ENCODE data around the gene C6orf89.
"Not testable (repeated sequence)": the region's sequence is repeated elsewhere in the genome, so short reads cannot be mapped to it uniquely, and the experiment has no call there.

C6orf89 gene

GRCh38 chr6:36949076-36949475 is 63.3 kb downstream of the C6orf89 start:
- H3K27me3 Mint-ChIP-seq; H3K27ac Mint-ChIP-seq; ATAC-seq (ENCODE audit: low read depth); DNase-seq (ENCODE audit: low spot score in 2 of 2); H3K36me3 Mint-ChIP-seq; H3K4me3 Mint-ChIP-seq; H3K9me3 Mint-ChIP-seq: not testable (repeated sequence)
- H3K4me1 Mint-ChIP-seq: peaks cover 11% of the 10 kb centered on the region

DNA sequence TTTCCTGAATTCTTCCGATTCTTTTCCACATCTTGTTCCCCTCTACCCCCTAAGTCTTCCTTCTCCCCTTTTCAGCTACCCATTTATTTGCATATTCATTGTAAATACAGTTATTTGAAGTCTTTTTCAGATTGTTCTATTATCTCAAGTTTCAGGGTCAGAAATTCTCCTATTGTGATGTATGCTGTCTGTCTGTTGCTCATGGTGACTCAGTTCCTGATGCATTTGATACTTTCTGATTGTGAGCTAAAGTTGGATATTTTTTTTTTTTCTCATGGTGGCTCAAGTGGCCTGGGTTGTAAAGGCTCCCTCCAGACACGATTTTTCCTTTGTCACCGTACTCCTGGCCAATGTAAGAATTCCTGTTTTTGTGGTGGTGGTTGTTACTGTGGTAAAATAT is 63.9 kb downstream of the C6orf89 start:
- no peak for ATAC-seq (ENCODE audit: low read depth)
- Mint-ChIP-seq H3K4me3 (no peak overlapping the region), H3K4me1 (peaks cover 12% of the 10 kb centered on the region), H3K27me3 (no peaks in the 10 kb centered on the region), H3K27ac (peak overlapping the region; percentile 3), H3K36me3 (no peaks in the 10 kb centered on the region), H3K9me3 (no peaks in the 10 kb centered on the region)
- DNase-seq (ENCODE audit: low spot score in 2 of 2): no peak

GRCh38 chr6:36953931-36954261 is 68.1 kb downstream of the C6orf89 start:
- H3K36me3 Mint-ChIP-seq: no peaks in the 10 kb centered on the region
- H3K9me3 Mint-ChIP-seq: no peaks in the 10 kb centered on the region
- H3K4me3 Mint-ChIP-seq: peak overlapping the region; percentile 18
- no peak for DNase-seq (ENCODE audit: low spot score in 2 of 2)
- no peak overlapping the region for H3K27ac Mint-ChIP-seq
- peaks cover 17% of the 10 kb centered on the region for H3K4me1 Mint-ChIP-seq
- no peaks in the 10 kb centered on the region for H3K27me3 Mint-ChIP-seq
- no peak for ATAC-seq (ENCODE audit: low read depth)

DNA sequence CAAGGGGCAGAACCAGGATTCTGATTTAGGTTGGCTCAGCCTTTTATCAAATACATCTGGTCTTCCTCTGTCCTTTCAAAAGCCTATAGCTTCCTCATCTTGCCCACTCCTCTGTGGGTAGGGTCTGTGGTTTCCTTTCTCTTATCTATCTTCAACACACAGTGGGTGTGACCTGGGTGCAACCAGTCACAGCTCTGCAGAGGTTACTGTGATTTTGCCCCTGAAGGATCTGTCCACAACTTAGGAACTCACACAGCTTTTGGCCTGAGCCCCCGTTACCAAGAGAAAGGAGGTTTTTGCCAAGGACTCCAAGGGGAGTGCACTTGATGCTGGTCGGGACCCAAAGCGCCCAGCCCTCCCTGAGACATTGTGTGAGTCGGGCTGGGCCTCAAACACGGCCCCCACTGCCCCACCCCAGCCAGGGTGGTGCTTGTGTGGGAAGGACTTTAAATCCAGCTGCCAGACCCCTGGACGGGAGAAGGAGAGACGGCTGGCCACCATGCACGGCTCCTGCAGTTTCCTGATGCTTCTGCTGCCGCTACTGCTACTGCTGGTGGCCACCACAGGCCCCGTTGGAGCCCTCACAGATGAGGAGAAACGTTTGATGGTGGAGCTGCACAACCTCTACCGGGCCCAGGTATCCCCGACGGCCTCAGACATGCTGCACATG is 68.6 kb downstream of the C6orf89 start, which contains the start of gene PI16:
Gene PI16 (plus strand): TSS at position 477 of the 670 bp plus-strand sequence. CDS start 23 bp downstream, at position 500.
- peak within 1 kb of the TSS; percentile 18 for H3K4me3 Mint-ChIP-seq
- peaks cover 17% of the 10 kb centered on the region for H3K4me1 Mint-ChIP-seq
- H3K36me3 Mint-ChIP-seq: no peaks in the 10 kb centered on the region
- DNase-seq (ENCODE audit: low spot score in 2 of 2): no peak
- no peaks in the 10 kb centered on the region for H3K27me3 Mint-ChIP-seq
- no peaks in the 10 kb centered on the region for H3K9me3 Mint-ChIP-seq
- H3K27ac Mint-ChIP-seq: no peak within 1 kb of the TSS
- ATAC-seq (ENCODE audit: low read depth): no peak

- Mint-ChIP-seq H3K4me1 (peaks cover 14% of the 10 kb centered on the region), H3K27me3 (no peaks in the 10 kb centered on the region), H3K9me3 (no peaks in the 10 kb centered on the region), H3K27ac (no peak overlapping the region), H3K36me3 (no peaks in the 10 kb centered on the region), H3K4me3 (no peak overlapping the region)
- ATAC-seq (ENCODE audit: low read depth): no peak
- DNase-seq (ENCODE audit: low spot score in 2 of 2): no peak
Measured at GRCh38 chr6:36955136-36955535, 69.4 kb downstream of the C6orf89 start.

DNA sequence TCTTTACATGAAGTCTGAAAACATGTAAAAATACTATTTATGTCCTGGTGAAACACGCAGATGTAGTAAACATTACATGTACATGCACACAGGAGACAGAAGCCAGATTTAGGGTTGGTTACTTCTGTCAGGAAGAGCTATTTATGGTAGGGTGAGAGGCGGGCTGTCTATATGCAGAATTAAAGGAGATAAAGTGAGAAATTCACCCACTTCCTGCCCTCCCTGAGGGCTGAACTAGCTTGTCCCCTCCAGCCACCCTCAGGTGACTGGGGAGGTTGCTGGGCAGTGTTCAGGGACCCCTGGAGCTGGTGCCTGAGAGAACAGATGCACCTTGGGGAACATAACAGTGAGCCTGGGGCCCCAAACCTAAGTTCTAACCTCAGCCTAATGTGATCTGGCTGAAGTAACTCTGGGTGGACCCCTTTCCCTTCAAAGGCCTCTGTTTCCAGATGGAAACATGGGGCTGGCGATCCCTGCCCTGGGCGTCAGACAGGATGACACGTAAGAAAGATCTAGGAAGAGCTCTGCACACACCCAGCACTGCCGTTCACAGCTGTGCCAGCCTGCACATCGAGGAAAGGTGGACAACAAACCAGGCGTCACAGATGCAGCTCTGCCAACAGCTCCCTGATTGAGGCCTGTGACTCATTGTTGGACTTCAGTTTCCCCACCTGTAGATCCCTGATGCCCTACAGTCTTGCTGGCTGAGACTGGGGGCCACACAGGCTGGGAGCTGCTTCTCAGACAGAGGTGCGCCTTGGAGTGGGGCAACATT is 70.1 kb downstream of the C6orf89 start:
- no peaks in the 10 kb centered on the region for H3K36me3 Mint-ChIP-seq
- no peaks in the 10 kb centered on the region for H3K27me3 Mint-ChIP-seq
- no peaks in the 10 kb centered on the region for H3K9me3 Mint-ChIP-seq
- no peak for DNase-seq (ENCODE audit: low spot score in 2 of 2)
- H3K4me1 Mint-ChIP-seq: peaks cover 14% of the 10 kb centered on the region
- no peak overlapping the region for H3K4me3 Mint-ChIP-seq
- no peak for ATAC-seq (ENCODE audit: low read depth)
- H3K27ac Mint-ChIP-seq: no peak overlapping the region

DNA sequence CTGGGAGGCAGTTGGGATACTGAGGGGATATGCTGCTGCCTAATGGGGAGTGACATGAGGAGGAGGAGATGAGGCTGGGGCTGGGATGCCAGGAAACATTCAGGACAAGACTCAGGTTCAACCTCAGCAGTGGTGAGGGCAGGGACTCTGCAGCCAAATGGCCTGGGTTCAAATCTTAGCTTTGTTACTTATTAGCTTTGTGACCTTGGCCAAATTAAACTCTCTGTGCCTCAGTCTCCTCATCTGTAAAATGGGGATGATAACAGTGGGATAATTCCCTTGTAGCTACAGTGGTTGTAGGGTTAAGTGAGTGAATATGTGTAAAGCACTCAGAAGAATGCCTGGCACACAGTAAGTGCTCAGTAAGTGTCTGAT is 70.7 kb downstream of the C6orf89 start:
- no peak for ATAC-seq (ENCODE audit: low read depth)
- no peaks in the 10 kb centered on the region for H3K27me3 Mint-ChIP-seq
- DNase-seq (ENCODE audit: low spot score in 2 of 2): no peak
- no peak overlapping the region for H3K4me3 Mint-ChIP-seq
- peaks cover 14% of the 10 kb centered on the region for H3K4me1 Mint-ChIP-seq
- H3K9me3 Mint-ChIP-seq: no peaks in the 10 kb centered on the region
- no peaks in the 10 kb centered on the region for H3K36me3 Mint-ChIP-seq
- no peak overlapping the region for H3K27ac Mint-ChIP-seq

DNA sequence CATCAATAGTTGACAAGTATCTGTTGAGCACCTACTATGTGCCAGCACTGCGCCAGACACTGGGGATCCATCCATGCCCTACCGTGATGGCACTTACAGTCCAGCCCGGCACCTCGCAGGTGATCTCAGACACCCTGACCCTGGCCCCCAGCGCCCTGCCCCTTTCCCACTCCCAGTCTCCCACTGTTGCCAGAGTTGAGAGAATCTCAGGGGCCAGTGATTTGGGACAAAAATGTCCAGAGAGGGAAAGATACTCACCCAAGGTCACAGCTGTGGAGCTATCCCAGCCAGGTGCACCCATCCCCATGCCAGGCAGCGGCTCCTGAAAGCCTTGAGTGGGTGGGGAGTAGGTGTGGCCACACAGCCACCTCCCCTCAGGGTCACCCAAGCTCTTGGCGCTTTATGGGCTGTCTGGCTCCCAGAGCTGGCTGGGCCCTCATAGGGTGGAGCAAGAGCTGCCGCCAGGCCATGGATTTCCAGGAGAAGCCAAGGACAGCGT is 72.1 kb downstream of the C6orf89 start:
- no peaks in the 10 kb centered on the region for H3K9me3 Mint-ChIP-seq
- no peak for ATAC-seq (ENCODE audit: low read depth)
- no peak overlapping the region for H3K27ac Mint-ChIP-seq
- H3K4me1 Mint-ChIP-seq: peaks cover 16% of the 10 kb centered on the region
- no peaks in the 10 kb centered on the region for H3K27me3 Mint-ChIP-seq
- no peak for DNase-seq (ENCODE audit: low spot score in 2 of 2)
- H3K4me3 Mint-ChIP-seq: no peak overlapping the region
- H3K36me3 Mint-ChIP-seq: no peaks in the 10 kb centered on the region

DNA sequence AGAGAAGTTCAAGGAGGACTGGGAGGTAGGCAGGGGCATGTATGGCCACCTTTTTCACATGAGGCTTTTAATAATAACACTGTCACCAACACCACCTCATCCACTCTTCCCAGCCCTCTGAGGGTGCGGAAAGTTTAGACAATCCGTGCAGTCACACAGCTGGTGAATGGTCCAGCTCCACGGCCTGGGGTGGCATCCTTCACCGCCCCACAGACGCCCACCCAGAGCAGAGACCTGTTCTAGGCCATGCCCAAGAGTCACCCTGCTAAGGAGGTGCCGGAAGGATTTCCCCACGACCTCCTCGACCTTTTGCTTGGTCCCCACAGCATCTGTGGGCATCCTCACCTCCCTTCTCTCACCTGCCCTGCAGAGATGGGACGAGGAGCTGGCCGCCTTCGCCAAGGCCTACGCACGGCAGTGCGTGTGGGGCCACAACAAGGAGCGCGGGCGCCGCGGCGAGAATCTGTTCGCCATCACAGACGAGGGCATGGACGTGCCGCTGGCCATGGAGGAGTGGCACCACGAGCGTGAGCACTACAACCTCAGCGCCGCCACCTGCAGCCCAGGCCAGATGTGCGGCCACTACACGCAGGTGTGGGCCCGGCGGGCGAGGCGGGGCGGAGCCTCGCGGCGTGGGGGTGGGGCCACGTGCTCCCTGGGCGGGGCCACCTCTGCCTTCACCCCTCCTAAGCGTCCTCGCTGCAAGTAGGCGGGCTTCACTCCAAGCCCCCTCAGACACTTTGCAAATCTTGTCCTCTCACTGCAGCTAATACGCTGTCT is 73.2 kb downstream of the C6orf89 start:
- Mint-ChIP-seq H3K27ac (no peak overlapping the region), H3K36me3 (no peaks in the 10 kb centered on the region), H3K4me1 (peaks cover 26% of the 10 kb centered on the region), H3K4me3 (no peak overlapping the region), H3K27me3 (no peaks in the 10 kb centered on the region), H3K9me3 (no peaks in the 10 kb centered on the region)
- ATAC-seq (ENCODE audit: low read depth) (no peak), DNase-seq (ENCODE audit: low spot score in 2 of 2) (no peak)

GRCh38 chr6:36959555-36960250 is 74.0 kb downstream of the C6orf89 start:
- ATAC-seq (ENCODE audit: low read depth) (no peak), DNase-seq (ENCODE audit: low spot score in 2 of 2) (no peak)
- no peak overlapping the region for H3K27ac Mint-ChIP-seq
- H3K4me3 Mint-ChIP-seq: no peak overlapping the region
- no peaks in the 10 kb centered on the region for H3K9me3 Mint-ChIP-seq
- H3K27me3 Mint-ChIP-seq: no peaks in the 10 kb centered on the region
- no peaks in the 10 kb centered on the region for H3K36me3 Mint-ChIP-seq
- peaks cover 27% of the 10 kb centered on the region for H3K4me1 Mint-ChIP-seq

GRCh38 chr6:36961441-36962435 is 76.0 kb downstream of the C6orf89 start:
- H3K4me3 Mint-ChIP-seq: no peak overlapping the region
- H3K36me3 Mint-ChIP-seq: no peaks in the 10 kb centered on the region
- ATAC-seq (ENCODE audit: low read depth): no peak
- no peaks in the 10 kb centered on the region for H3K27me3 Mint-ChIP-seq
- H3K27ac Mint-ChIP-seq: no peak overlapping the region
- H3K4me1 Mint-ChIP-seq: peaks cover 23% of the 10 kb centered on the region
- DNase-seq (ENCODE audit: low spot score in 2 of 2): no peak
- H3K9me3 Mint-ChIP-seq: no peaks in the 10 kb centered on the region

DNA sequence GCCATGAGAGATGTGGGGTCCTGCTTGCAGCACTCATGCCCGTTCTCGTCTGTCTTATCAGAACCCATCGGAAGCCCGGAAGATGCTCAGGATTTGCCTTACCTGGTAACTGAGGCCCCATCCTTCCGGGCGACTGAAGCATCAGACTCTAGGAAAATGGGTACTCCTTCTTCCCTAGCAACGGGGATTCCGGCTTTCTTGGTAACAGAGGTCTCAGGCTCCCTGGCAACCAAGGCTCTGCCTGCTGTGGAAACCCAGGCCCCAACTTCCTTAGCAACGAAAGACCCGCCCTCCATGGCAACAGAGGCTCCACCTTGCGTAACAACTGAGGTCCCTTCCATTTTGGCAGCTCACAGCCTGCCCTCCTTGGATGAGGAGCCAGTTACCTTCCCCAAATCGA is 77.1 kb downstream of the C6orf89 start:
- peaks cover 23% of the 10 kb centered on the region for H3K4me1 Mint-ChIP-seq
- H3K36me3 Mint-ChIP-seq: no peaks in the 10 kb centered on the region
- H3K27me3 Mint-ChIP-seq: no peaks in the 10 kb centered on the region
- ATAC-seq (ENCODE audit: low read depth) (peak; percentile 83), DNase-seq (ENCODE audit: low spot score in 2 of 2) (peak; percentile 80 to 83)
- no peaks in the 10 kb centered on the region for H3K9me3 Mint-ChIP-seq
- peak overlapping the region; percentile 75 for H3K4me3 Mint-ChIP-seq
- peak overlapping the region; percentile 78 for H3K27ac Mint-ChIP-seq

All from memory B cell (primary cell).